Endothelial cell of umbilical vein (primary cell): ENCODE measurements around the gene CALY. TPM values are rescaled to one million over a fixed set of nuclear protein-coding genes. Genes with fewer than 3 reads are reported as not detected.

Experiments
- BruUV-seq: library from RNA; stranded (reverse); fragments of 400-500 nt; replicated peaks from 2 replicates; lab custom pipeline; 2021; lab: Mats Ljungman, UMichigan
- CTCF ChIA-PET: fragments of 300-600, 350-600 bp; sonication (Branson Sonifier 250); formaldehyde crosslinking; loops from one replicate; lab custom pipeline; 2021; ENCODE audit warnings: antibody characterized with exemption, inconsistent platforms; lab: Charles Lee
- POLR2A ChIA-PET: fragments of 300-600, 350-600 bp; sonication (Branson Sonifier 250); formaldehyde crosslinking; loops from one replicate; lab custom pipeline; 2021; ENCODE audit warnings: antibody characterized with exemption, inconsistent platforms; lab: Charles Lee
- DNase-seq: peaks from one replicate; pipeline ENCODE4 v3.0.0-alpha.2; 2011; ENCODE audit warnings: low read depth, low spot score
- FAIRE-seq: peaks from 2 replicates; lab custom pipeline; 2011; peaks lifted over from hg19 to GRCh38; lab: Jason Lieb, UNC
- H2AFZ ChIP-seq: 2 replicates; pipeline ENCODE4 v1.6.0; 2012; ENCODE audit warnings: low read depth, low read length, control low read depth, inconsistent platforms
- H3K27ac ChIP-seq: 2 replicates; pipeline ENCODE4 v1.5.1; 2011; ENCODE audit warnings: low read depth, mild to moderate bottlenecking, control low read depth, low read length, moderate library complexity; ENCODE audit not compliant: insufficient read depth
- H3K27me3 ChIP-seq, 2 experiments: 2 replicates each; pipeline versions ENCODE4 v1.6.0 to v1.6.1; 2011; ENCODE audit warnings: low read length in 2 of 2, mixed read lengths in 1 of 2; ENCODE audit not compliant: control insufficient read depth in 2 of 2, insufficient read depth in 2 of 2
- H3K36me3 ChIP-seq, 2 experiments: 2 replicates in 1 of 2; 3 replicates in 1 of 2; pipeline ENCODE4 v1.5.1; 2011; ENCODE audit warnings: low read length in 2 of 2, mild to moderate bottlenecking in 1 of 2, moderate library complexity in 1 of 2; ENCODE audit not compliant: control insufficient read depth in 2 of 2, insufficient read depth in 2 of 2; ENCODE audit errors: extremely low read depth in 1 of 2
- H3K4me1 ChIP-seq: 3 replicates; pipeline ENCODE4 v1.5.1; 2011; ENCODE audit warnings: mild to moderate bottlenecking, low read length; ENCODE audit not compliant: control insufficient read depth, insufficient read depth; ENCODE audit errors: extremely low read depth
- H3K4me2 ChIP-seq: 2 replicates; pipeline ENCODE4 v1.6.1; 2011; ENCODE audit warnings: low read length, control low read depth, mixed read lengths; ENCODE audit not compliant: insufficient read depth
- H3K4me3 ChIP-seq, 3 experiments: fragments of 200-600 bp in 1 of 3; sonication (generic), shearing (Covaris generic) in 1 of 3; replicated peaks in 1 of 3; 2 replicates each; pipeline ENCODE4 v1.5.1; 2011 to 2016; ENCODE audit warnings: control low read depth in 3 of 3, low read length in 3 of 3, mild to moderate bottlenecking in 2 of 3, inconsistent platforms in 1 of 3, low read depth in 1 of 3, moderate library complexity in 1 of 3; ENCODE audit not compliant: insufficient read depth in 1 of 3
- H3K79me2 ChIP-seq: 2 replicates; pipeline ENCODE4 v1.6.0; 2012; ENCODE audit warnings: low read length, inconsistent platforms; ENCODE audit not compliant: control insufficient read depth, insufficient read depth
- H3K9ac ChIP-seq: replicated peaks from 2 replicates; pipeline ENCODE3; 2011; ENCODE audit warnings: low read length, control low read depth; ENCODE audit not compliant: insufficient read depth; ENCODE audit errors: extremely low read depth
- H3K9me1 ChIP-seq: replicated peaks from 3 replicates; pipeline ENCODE4 v1.6.0; 2011; ENCODE audit warnings: mild to moderate bottlenecking, low read length; ENCODE audit not compliant: control insufficient read depth, insufficient read depth; ENCODE audit errors: extremely low read depth
- H3K9me3 ChIP-seq: replicated peaks from 2 replicates; pipeline ENCODE4 v1.5.1; 2012; ENCODE audit warnings: low read length, inconsistent platforms; ENCODE audit not compliant: control insufficient read depth, insufficient read depth
- H4K20me1 ChIP-seq: replicated peaks from 2 replicates; pipeline ENCODE3; 2011; ENCODE audit warnings: mild to moderate bottlenecking, low read length; ENCODE audit not compliant: control insufficient read depth, insufficient read depth; ENCODE audit errors: extremely low read depth
- EZH2 ChIP-seq: IDR thresholded peaks from 2 replicates; pipeline ENCODE4 v1.6.1; 2012; ENCODE audit warnings: borderline replicate concordance, low read depth, mild to moderate bottlenecking, moderate library complexity, low read length, inconsistent platforms; ENCODE audit not compliant: severe bottlenecking
- FOS ChIP-seq: IDR thresholded peaks from 2 replicates; pipeline ENCODE4 v1.6.1; 2011; ENCODE audit warnings: mild to moderate bottlenecking, low read length, moderate library complexity, borderline replicate concordance; ENCODE audit not compliant: insufficient read depth
- JUN ChIP-seq: IDR thresholded peaks from 2 replicates; pipeline ENCODE4 v1.6.1; 2011; ENCODE audit warnings: borderline replicate concordance, low read depth; ENCODE audit not compliant: insufficient read length, insufficient read depth
- dilution Hi-C: fragments of 300-500 bp; cut with MboI; formaldehyde crosslinking; loops from one replicate; pipeline ENCODE4 v1.15.0; 2019; ENCODE audit warnings: low sequenced_read_pairs; ENCODE audit not compliant: extremely low pct_ligation_motif_present
- intact Hi-C: fragments of 100-400 bp; cut with micrococcal nuclease; formaldehyde crosslinking; loops from one replicate; pipeline ENCODE4 v1.10.0; 2022
- polyA plus RNA-seq, 4 experiments: library from polyadenylated mRNA; depleted of rRNA in 3 of 4; stranded (reverse) in 3 of 4; unstranded in 1 of 4; fragments of >200 nt; gene quantifications; 2 replicates each; pipeline versions ENCODE4 v1.2.1 to v1.2.3, GENCODE V29; 2011 to 2012; ENCODE audit warnings: missing spikeins in 1 of 4
- total RNA-seq: library from RNA; stranded (reverse); gene quantifications from 2 replicates; pipeline ENCODE4 v1.2.3, GENCODE V29; 2021

The CALY gene
- total and polyA plus RNA-seq, 2 donors (not counting 3 experiments of a cell fraction or from before 2014, with no cell fraction given): not detected

- BruUV-seq: no TSS peak
- POLR2A ChIA-PET: no interaction called here
- CTCF ChIA-PET: interaction anchor here (1.2 to 1.3 kb wide), 2 partner anchors 12 to 17 kb away, joined by 3 read pairs; no protein-coding TSS in a partner anchor
- Histone ChIP-seq H3K9me3 (no peaks in the 10 kb centered on the region), H3K9ac (no peak overlapping the region), H3K36me3 (peaks cover 0 to 8% of the 10 kb centered on the region in 2 experiments), H3K27ac (no peak overlapping the region), H3K27me3 (peaks cover 5 to 10% of the 10 kb centered on the region in 2 experiments), H2AFZ (no peak overlapping the region), H4K20me1 (no peaks in the 10 kb centered on the region), H3K79me2 (no peaks in the 10 kb centered on the region), H3K4me1 (no peaks in the 10 kb centered on the region), H3K4me3 (no peak overlapping the region), H3K4me2 (no peak overlapping the region), H3K9me1 (no peaks in the 10 kb centered on the region)
- FAIRE-seq (no peak), DNase-seq (no peak)
- TF ChIP-seq EZH2 (peak; percentile 74), JUN (no peak)
- intact Hi-C loops (no loop called here), dilution Hi-C loops (no loop called here)
Measured at GRCh38 chr10:133276100-133276434, 60.6 kb downstream of the CALY start.

GRCh38 chr10:133275684-133276092 lies 61.0 kb downstream of the CALY start:
- ChIA-PET CTCF (interaction anchor here (1.2 to 1.3 kb wide), 2 partner anchors 12 to 17 kb away, joined by 3 read pairs; no protein-coding TSS in a partner anchor), POLR2A (no interaction called here)
- no peak for TF ChIP-seq FOS
- no peaks in the 10 kb centered on the region for H3K9me1 ChIP-seq
- intact Hi-C loops: no loop called here
- H3K4me1 ChIP-seq: no peaks in the 10 kb centered on the region
- no peak overlapping the region for H3K4me2 ChIP-seq
- H3K9me3 ChIP-seq: no peaks in the 10 kb centered on the region
- H3K9ac ChIP-seq: no peak overlapping the region
- no peak for FAIRE-seq
- no peaks in the 10 kb centered on the region for H3K79me2 ChIP-seq
- DNase-seq: no peak
- no peaks in the 10 kb centered on the region for H4K20me1 ChIP-seq
- dilution Hi-C loops: no loop called here
- no peak overlapping the region for H2AFZ ChIP-seq
- no peak overlapping the region for H3K27ac ChIP-seq
- no TSS peak for BruUV-seq
- peaks cover 0 to 5% of the 10 kb centered on the region in 2 experiments for H3K36me3 ChIP-seq
- H3K27me3 ChIP-seq: peaks cover 5 to 10% of the 10 kb centered on the region in 2 experiments
- no peak overlapping the region for H3K4me3 ChIP-seq
